ENCODE results near the gene CHCHD5.
"Not testable (repeated sequence)": the region's sequence is repeated elsewhere in the genome, so short reads cannot be mapped to it uniquely, and the experiment has no call there.

CHCHD5 gene, protein sequence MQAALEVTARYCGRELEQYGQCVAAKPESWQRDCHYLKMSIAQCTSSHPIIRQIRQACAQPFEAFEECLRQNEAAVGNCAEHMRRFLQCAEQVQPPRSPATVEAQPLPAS

DNA sequence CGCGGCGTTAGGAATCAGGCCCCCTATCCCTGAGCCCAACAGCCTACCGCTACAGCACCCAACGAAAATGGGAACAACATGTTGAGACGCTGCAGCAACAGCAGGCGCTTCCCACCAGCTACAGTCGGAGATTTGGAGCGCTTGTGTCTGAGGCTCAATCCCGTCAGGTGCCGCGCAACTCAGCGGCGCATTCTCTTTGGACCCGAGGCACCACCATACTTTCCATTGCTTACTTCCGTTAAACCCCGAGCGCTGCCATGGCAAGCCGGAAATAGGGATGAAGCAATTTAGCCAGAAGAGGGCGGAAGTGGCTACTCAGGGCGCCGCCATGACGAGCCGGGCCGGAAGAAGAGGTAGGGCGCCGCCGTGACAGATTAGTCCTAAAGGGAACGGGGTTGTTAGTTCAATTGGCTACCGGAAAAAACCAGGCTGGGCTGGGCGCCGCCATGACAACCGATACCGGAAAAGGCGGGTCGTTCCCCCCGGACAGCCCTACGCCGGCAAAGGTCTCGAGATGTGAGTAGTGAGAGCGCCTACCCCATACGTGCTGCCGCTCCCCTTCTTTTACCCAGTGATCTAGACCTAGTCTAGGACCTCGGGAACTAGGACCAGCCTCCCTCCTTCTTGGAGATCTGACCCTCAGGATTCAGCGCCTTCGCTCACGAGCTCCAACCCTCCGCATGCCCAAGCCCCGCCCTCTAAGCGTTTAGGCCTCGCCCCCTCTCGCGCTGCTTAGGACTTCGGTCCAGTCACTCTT is at the start of gene CHCHD5:
CHCHD5 (plus strand) TSS at position 476 of the 757 bp plus-strand sequence; CDS start at position 515, 39 bp downstream.
- TF ChIP-seq POLR2A (IDR thresholded peaks at IDR 0.05; ENCODE audit: low read depth, low read length): peak; percentile 71
- no peak for FAIRE-seq
- peak; percentile 68 for DNase-seq (ENCODE audit: insufficient read length, low spot score)

DNA sequence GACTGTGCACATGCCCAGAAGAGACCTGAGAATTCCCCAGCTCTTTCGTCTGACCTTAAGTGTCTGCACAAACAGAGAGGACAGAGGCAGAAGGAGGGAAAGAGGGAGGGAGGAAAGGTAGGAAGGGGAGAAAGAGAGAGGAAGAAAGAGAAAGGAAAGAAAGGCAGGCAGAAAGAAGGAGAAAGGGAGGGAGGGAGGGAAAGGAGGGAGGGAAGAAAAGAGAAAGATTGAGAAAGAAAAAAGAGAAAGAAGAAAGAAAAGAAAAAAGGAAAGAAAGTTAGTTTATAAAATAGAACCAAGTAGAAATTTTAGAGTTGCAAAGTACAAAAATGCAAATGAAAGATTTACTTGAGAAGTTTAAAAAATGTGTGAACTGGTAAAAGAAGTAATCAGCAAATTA is 49.6 kb upstream of the CHCHD5 start:
- DNase-seq (ENCODE audit: insufficient read length, low spot score) (no peak), FAIRE-seq (no peak)
- TF ChIP-seq POLR2A (IDR thresholded peaks at IDR 0.05; ENCODE audit: low read depth, low read length): no peak

DNA sequence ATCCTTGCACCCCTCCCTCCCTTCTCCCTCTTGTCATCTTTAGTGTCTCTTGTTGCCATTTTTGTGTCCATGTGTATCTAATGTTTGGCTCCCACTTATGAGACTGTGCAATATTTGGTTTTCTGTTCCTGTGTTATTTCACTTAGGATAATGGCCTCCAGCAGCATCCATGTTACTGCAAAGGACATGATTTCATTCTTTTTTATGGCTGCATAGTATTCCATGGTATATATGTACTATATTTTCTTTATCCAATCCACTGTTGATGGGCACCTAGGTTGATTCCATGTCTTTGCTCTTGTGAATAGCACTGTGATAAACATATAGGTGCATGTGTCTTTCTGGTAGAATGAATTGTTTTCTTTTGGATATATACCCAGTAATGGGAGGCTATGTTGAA is 47.7 kb upstream of the CHCHD5 start:
- FAIRE-seq; DNase-seq (ENCODE audit: insufficient read length, low spot score): not testable (repeated sequence)

DNA sequence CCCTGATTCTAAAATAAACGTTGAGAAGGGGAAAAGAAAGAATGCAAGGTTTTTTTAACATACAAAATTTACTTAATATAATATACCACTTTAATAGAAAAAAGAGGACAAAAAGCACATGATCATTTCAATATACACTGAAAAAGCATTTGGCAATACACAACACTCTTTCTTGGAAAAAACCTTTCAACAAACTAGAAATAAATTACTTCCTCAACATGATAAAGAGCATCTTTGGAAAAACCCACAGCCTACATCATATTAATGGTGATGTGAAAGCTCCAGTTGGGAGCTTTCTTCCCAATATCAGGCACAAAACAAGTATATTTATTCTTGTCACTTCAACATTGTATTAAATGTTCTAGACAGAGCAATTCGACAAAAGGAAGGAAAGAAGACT is 45.1 kb upstream of the CHCHD5 start:
- no peak for TF ChIP-seq POLR2A (IDR thresholded peaks at IDR 0.05; ENCODE audit: low read depth, low read length)
- FAIRE-seq: no peak
- DNase-seq (ENCODE audit: insufficient read length, low spot score): no peak

DNA sequence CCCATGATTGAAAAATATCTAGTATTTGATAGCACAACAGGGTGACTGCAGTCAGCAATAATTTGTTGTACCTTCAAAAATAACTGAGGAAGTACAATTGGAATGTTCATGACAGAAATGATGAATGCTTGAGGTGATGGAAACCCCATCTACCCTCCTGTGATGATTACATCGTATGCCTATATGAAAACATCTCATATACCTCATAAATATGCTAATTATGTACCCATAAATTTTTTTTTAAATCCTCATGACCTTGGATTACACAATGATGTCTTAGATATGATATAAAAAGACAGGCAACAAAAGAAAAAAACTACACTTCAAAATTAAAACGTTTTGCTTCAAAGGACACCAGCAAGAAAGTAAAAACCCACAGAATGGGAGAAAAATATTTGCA is 43.5 kb upstream of the CHCHD5 start:
- no peak for TF ChIP-seq POLR2A (IDR thresholded peaks at IDR 0.05; ENCODE audit: low read depth, low read length)
- FAIRE-seq (no peak), DNase-seq (ENCODE audit: insufficient read length, low spot score) (no peak)

DNA sequence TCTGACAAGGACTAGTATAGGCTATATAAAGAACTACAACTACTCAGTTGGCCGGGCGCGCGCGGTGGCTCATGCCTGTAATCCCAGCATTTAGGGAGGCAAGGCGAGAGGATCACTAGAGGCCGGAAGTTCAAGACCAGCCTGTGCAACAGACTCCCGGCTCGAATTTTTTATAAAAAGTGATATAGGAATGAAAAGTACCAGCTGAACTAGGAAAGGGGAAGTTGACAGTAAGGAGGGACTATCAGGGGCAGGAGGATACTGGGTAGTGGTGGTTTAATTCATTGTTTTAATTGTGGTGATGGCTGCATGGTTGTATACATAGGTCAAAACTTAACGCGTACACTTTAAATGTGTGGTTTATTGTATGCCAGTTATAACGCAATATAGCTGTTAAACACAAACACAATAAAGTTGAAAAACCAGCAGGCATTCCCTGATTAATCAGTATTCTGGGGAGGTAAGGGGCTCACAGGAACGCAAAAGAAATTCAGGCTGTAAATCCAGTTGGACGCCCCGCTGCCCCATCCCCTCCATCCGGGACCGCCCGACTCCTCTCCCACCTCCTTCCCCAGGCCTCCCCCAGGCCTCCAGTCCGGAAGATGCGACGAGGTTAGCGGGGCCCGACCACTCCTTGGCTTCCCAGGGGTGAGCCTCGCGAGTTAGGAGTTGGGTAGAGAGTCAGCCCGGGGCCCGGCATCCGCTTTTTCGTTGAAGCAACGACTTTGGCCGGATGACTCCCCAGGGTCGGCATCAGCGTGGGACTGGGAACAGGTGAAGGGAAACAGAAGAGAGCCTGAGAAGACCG is 42.9 kb upstream of the CHCHD5 start:
- peak; percentile 47 for TF ChIP-seq POLR2A (IDR thresholded peaks at IDR 0.05; ENCODE audit: low read depth, low read length)
- peak; percentile 36 for FAIRE-seq
- peak; percentile 74 for DNase-seq (ENCODE audit: insufficient read length, low spot score)

DNA sequence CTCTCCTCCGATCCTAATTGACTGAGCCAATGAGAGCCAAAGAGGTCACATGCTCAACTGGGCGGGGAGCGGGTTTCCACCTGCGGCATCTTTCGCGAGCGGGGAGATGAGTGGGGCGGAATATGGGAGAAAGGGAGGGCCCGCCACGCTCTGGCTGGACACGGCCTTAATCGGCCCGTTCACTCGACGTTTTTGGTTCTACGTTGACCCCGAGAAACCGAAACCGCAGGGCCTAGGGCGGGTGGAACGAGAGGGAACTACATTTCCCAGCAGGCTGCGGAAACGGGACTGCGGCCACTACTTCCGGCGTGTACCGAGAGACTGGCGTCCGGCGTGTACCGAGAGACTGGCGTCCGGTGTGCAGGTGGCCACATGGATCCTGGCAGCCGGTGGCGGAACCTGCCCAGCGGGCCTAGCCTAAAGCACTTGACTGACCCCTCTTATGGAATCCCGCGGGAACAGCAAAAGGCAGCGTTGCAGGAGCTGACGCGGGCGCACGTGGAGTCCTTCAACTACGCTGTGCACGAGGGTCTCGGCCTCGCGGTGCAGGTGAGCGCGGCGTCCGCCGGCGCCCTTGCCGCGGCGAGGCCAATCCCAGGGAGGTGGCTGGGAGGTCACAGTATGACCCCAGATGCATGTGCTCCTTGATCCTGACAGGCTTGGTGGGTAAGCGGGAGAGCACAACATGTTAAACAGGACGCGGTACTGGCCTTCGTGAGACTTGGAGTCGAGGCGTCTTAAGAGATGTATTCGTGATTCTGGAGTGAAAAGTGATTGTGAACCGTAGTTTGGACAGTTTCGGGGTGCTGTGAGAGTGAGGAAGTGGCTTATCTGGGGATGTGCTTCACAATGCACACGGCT is 42.1 kb upstream of the CHCHD5 start, which contains the start of gene POLR1B:
POLR1B (plus strand) TSS at position 343 of the 861 bp plus-strand sequence; CDS start at position 373, 30 bp downstream.
- TF ChIP-seq POLR2A (IDR thresholded peaks at IDR 0.05; ENCODE audit: low read depth, low read length): peak; percentile 68
- FAIRE-seq (peak; percentile 90), DNase-seq (ENCODE audit: insufficient read length, low spot score) (peak; percentile 81)

DNA sequence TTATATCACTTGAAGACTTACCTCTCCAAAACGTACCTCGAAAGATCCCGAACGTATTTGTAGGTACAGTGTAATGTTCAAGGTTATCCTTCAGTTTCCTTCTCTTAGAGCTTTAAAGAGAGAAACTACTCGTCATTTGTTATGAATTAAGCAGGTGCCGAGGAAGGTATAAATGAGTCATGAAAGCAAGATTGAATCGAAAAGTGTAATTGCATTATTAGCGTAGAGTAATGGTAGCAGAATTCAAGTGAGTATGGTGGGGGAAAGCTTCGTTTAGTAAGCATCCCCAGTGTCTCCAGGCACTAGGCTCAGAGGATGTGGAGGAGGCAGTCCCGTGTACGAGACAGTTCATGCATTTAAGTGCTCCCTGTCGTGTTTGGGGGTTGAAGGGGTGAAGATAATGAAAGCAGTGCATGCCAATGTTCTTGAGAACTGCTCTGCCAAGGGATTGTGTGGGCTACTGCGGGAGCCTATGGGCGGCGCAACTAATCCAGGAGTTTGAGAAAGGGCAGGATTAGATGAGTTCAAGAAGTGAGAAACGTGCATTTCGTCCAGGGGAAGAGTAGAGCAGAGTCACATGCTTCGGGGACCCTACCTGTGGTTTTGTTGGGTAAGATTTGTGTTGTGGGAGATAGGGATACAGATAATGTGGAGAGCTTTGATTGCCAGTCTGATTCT is 41.3 kb upstream of the CHCHD5 start:
- DNase-seq (ENCODE audit: insufficient read length, low spot score): peak; percentile 15
- FAIRE-seq: peak; percentile 87
- TF ChIP-seq POLR2A (IDR thresholded peaks at IDR 0.05; ENCODE audit: low read depth, low read length): no peak

DNA sequence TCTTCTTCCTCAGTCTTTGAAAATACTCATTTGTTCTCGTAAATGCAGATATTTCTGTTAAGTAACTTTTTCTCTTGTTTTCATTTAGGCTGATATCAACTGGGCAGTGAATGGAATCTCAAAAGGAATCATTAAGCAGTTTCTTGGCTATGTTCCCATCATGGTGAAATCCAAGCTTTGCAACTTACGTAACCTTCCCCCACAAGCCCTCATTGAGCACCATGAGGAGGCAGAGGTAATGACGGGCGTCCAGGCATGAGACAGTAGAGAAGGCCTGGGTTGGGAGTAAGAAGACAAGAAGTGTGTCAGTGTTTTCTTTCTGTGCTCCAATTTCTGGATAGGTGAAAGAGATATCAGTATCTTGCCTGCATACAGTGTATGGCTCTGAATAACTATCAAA is 37.1 kb upstream of the CHCHD5 start:
- DNase-seq (ENCODE audit: insufficient read length, low spot score) (no peak), FAIRE-seq (no peak)
- no peak for TF ChIP-seq POLR2A (IDR thresholded peaks at IDR 0.05; ENCODE audit: low read depth, low read length)

DNA sequence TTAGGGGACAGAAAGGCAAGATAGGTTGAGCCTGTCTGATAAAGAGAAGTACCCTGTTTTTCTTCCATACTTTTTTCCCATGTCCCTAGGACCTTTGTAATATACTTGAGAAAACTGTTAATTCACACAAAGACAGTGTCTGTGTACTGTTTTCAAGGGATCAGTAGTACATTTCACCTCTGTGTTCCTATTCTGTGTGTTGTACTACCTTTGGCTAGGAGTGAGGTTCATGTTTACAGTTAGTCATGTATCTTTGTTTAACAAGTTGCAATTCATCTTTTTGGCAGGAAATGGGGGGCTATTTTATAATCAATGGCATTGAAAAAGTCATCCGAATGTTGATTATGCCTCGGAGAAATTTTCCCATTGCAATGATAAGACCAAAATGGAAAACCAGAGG is 35.4 kb upstream of the CHCHD5 start:
- DNase-seq (ENCODE audit: insufficient read length, low spot score): no peak
- no peak for TF ChIP-seq POLR2A (IDR thresholded peaks at IDR 0.05; ENCODE audit: low read depth, low read length)
- FAIRE-seq: no peak

DNA sequence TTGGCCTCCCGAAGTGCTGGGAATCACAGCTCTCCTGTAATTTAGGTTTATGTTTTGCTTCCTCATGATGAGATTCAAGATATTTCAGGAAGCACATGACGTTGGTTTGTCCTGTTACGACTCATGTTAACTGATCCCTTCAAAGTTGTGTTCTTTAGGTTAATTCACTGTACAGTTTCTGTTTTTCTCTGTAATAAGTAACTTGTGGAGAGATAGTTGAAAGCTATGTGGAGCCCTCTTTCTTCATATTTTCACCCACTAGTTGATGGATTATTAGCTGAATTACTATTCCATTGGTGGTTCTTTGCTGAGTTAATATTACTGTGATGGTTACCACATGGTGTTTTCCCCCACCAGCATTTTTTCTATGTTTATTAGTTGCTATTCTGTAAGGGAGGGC is 18.3 kb upstream of the CHCHD5 start:
- DNase-seq (ENCODE audit: insufficient read length, low spot score) (no peak), FAIRE-seq (no peak)
- no peak for TF ChIP-seq POLR2A (IDR thresholded peaks at IDR 0.05; ENCODE audit: low read depth, low read length)

DNA sequence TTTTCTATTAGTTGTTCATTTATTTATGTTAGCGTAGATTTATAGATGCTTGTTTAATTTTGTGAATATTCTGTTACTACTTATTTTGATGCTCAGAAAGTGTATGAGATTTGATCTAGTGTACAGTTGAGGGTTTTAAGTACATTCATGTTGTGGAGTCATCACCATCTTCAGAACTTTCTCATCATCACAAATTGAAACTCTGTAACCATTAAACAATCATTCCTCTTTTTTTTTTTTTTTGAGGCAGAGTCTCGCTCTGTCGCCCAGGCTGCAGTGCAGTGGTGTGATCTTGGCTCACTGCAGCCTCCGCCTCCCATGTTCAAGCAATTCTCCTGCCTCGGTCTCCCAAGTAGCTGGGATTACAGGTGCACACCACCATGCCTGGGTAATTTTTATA is 17.9 kb upstream of the CHCHD5 start:
- not testable (repeated sequence) for FAIRE-seq; DNase-seq (ENCODE audit: insufficient read length, low spot score)

DNA sequence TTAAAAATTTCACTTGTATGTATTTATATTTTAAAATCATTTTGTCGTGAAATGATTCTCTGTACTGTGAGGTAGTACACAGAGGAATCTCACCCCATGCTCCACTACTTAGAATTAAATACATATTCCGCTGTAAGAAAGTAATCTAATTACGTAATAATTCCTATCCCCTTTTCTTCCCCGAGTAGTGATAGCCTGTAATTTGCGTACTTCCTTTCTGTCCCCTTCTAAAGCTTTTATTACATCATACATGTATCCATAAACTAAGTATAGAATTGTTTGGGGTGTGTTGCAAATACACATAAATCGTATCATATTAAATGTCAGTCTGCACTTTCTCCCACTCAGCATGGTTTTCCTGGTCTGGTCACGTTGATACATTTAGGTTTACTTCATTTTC is 12.4 kb upstream of the CHCHD5 start:
- no peak for FAIRE-seq
- no peak for DNase-seq (ENCODE audit: insufficient read length, low spot score)
- no peak for TF ChIP-seq POLR2A (IDR thresholded peaks at IDR 0.05; ENCODE audit: low read depth, low read length)
